RWPE2 (cell line): ENCODE measurements around the gene TGFBRAP1.

Source experiments
- ATAC-seq: fragments of 200-7000 bp; cut with Tn5 transposase; 3 replicates; pipeline ENCODE4 v1.9.1; 2021; ENCODE audit warnings: low read depth
- DNase-seq: peaks from one replicate; pipeline ENCODE4 v3.0.0-alpha.2; 2020; ENCODE audit warnings: low spot score
- H3K27ac ChIP-seq: fragments of 450-650 bp; 2 replicates; pipeline ENCODE4 v1.5.1; 2017; ENCODE audit warnings: mild to moderate bottlenecking; ENCODE audit not compliant: poor library complexity, severe bottlenecking
- H3K27me3 ChIP-seq: fragments of 250-450 bp; sonication (Bioruptor Pico); 2 replicates; pipeline ENCODE4 v1.5.1; 2021; ENCODE audit warnings: mild to moderate bottlenecking, moderate library complexity; ENCODE audit not compliant: insufficient read depth, poor library complexity, severe bottlenecking
- H3K36me3 ChIP-seq: fragments of 250-450 bp; sonication (Bioruptor Pico); 2 replicates; pipeline ENCODE4 v1.5.1; 2020; ENCODE audit warnings: low read depth, mild to moderate bottlenecking, moderate library complexity
- H3K4me1 ChIP-seq: fragments of 250-450 bp; sonication (Bioruptor Pico); 2 replicates; pipeline ENCODE4 v1.5.1; 2021; ENCODE audit warnings: mild to moderate bottlenecking, moderate library complexity; ENCODE audit not compliant: insufficient read depth, poor library complexity, severe bottlenecking
- H3K4me3 ChIP-seq: fragments of 250-450 bp; sonication (Bioruptor Pico); 2 replicates; pipeline ENCODE4 v1.5.1; 2021; ENCODE audit warnings: mild to moderate bottlenecking, moderate library complexity; ENCODE audit not compliant: severe bottlenecking
- H3K9me3 ChIP-seq: fragments of 250-450 bp; sonication (Bioruptor Pico); 2 replicates; pipeline ENCODE4 v1.5.1; 2021; ENCODE audit warnings: mild to moderate bottlenecking, moderate library complexity; ENCODE audit not compliant: severe bottlenecking
- CTCF ChIP-seq: fragments of 450-650 bp; IDR thresholded peaks from one replicate; pipeline ENCODE4 v1.5.1; 2017; ENCODE audit warnings: mild to moderate bottlenecking, moderate library complexity; ENCODE audit not compliant: poor library complexity, severe bottlenecking

The TGFBRAP1 gene

DNA sequence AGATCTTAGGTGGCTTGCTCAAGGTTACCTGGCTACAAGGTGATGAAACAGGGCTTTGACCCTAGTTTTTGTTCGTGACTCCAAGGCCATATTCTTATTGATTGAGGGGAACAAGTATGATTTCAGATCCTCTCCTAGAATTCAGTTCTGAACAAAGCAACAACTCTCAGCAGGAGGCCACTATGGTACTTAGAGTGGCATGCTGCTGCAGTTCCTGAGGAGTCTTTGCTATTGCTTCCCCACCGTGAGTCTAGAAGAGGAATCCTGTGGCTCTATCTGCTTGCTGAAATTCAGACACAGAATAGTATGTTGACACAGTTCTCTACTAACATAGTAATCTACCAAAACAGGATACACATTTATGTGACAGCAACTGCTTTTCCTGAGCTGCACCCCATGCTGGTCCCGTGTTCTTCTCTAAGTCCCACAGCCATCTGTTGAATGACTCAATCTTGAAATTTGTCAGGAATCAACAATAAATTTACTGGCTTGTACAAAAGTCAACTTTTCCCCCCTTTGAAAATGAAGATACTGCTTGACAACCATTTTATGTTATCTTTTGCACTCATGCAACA lies 4.1 kb downstream of the TGFBRAP1 start:
- no peaks in the 10 kb centered on the region for H3K27me3 ChIP-seq
- H3K9me3 ChIP-seq: no peaks in the 10 kb centered on the region
- peaks cover 41% of the 10 kb centered on the region for H3K4me1 ChIP-seq
- DNase-seq: no peak
- H3K4me3 ChIP-seq: no peak overlapping the region
- peak overlapping the region; percentile 82 for H3K27ac ChIP-seq
- TF ChIP-seq CTCF: no peak
- H3K36me3 ChIP-seq: no peaks in the 10 kb centered on the region
- no peak for ATAC-seq

DNA sequence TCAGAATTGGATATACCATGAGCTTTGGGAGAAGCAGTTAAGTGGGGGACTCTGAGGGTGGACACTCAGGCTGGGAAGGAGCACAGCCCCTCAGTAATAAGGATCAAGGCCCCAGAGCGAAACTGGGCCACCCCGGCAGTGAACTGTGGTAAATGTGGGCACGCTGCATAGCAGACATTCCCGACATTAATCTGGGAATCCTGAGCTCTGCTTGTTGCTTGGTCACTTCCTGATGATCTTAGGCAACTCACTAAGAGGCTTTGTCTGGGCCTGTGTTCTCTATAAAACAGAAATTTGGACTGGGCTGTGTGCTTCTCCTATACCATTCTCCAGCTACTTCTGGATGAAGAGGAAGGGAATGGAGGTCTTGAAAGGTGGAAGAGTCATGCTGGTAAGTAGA lies 4.8 kb downstream of the TGFBRAP1 start:
- TF ChIP-seq CTCF: no peak
- H3K4me3 ChIP-seq: no peak overlapping the region
- no peaks in the 10 kb centered on the region for H3K27me3 ChIP-seq
- DNase-seq: no peak
- peak overlapping the region; percentile 82 for H3K27ac ChIP-seq
- no peaks in the 10 kb centered on the region for H3K36me3 ChIP-seq
- H3K9me3 ChIP-seq: no peaks in the 10 kb centered on the region
- H3K4me1 ChIP-seq: peaks cover 40% of the 10 kb centered on the region
- ATAC-seq: peak; percentile 81

DNA sequence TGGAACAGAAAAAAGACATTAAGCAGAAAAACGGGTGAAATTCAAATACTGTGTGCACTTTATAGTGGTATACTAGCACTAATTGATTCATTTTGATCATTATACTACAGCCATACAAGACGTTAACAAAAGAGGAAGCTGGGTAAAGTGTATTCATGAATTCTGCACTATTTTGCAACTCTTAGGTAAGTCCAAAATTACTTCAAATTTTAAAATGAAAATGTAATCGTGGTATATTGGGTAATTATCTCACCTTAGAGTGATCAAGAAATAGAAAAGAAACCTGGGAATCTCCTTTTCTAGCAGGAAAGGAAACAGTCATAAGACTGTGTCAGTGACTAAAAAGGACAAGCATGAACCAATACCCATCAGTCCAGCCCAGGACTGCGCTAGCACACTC lies 5.4 kb downstream of the TGFBRAP1 start:
- Histone ChIP-seq H3K27me3 (no peaks in the 10 kb centered on the region), H3K36me3 (no peaks in the 10 kb centered on the region), H3K4me1 (peaks cover 40% of the 10 kb centered on the region), H3K9me3 (no peaks in the 10 kb centered on the region), H3K4me3 (no peak overlapping the region), H3K27ac (peak overlapping the region; percentile 82)
- no peak for ATAC-seq
- DNase-seq: no peak
- TF ChIP-seq CTCF: no peak

GRCh38 chr2:105323111-105323510 lies 6.4 kb downstream of the TGFBRAP1 start:
- Histone ChIP-seq H3K27ac (no peak overlapping the region), H3K27me3 (no peaks in the 10 kb centered on the region), H3K36me3 (no peaks in the 10 kb centered on the region), H3K4me3 (no peak overlapping the region), H3K4me1 (peaks cover 39% of the 10 kb centered on the region), H3K9me3 (no peaks in the 10 kb centered on the region)
- no peak for DNase-seq
- no peak for ATAC-seq
- TF ChIP-seq CTCF: no peak

- Histone ChIP-seq H3K4me3 (no peak overlapping the region), H3K4me1 (peaks cover 46% of the 10 kb centered on the region), H3K9me3 (no peaks in the 10 kb centered on the region), H3K27me3 (no peaks in the 10 kb centered on the region), H3K36me3 (no peaks in the 10 kb centered on the region), H3K27ac (no peak overlapping the region)
- no peak for TF ChIP-seq CTCF
- DNase-seq (no peak), ATAC-seq (peak; percentile 44; the same call in 2 of the 3 replicates)
Observed at GRCh38 chr2:105321875-105322646, 7.5 kb downstream of the TGFBRAP1 start.
